Measurements from ENCODE around the gene SLC33A1. TPM values are rescaled to one million over a fixed set of nuclear protein-coding genes. Genes with fewer than 3 reads are reported as not detected.

The SLC33A1 gene
- total and polyA plus RNA-seq, 10 of the 15 experiments (the other 5 are each of a cell fraction or from before 2014, with no cell fraction given), result 6.4 to 25.2 (median 19.8) TPM

DNA sequence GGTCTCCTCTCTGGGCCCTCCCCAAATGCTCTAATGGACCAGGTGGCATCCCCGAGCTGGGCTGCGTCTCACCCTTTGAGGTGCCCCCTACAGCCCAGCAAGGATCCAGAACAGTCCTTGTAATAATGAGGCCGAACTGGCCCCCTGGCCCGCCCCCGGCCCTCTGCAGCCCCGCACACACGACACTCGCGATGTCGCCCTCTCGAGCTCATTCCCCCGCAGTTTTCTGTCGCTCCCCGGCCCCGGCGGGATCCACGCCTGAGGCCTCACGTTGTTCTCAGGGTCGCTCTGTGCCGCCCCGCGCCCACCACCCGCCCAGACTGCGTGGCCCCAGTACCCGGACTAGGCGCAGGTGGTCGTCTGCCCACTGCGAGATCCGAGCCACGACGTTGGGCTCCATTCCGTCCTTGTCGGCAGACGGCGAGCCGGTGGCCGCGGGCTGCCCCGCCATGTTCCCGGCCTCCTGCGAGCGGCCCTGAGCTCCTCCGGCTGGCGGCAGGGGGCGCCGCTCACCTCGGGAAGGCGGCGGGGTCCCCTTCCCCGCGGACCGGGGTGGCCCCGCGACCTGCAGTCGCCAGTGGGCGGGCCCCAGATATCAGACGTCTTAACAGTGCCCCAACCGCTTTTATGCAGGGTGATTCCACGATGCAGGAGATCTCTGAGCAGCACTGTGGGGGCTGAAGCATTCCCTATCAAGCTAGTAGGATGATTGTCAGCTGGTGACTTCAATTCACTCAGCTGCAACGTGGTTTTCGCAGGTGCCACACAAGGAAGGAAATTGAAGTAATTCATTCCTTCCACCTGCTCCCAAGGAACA lies 48.2 kb downstream of the SLC33A1 start, which contains the start of gene C3orf33 (continued):
- TF ChIP-seq CEBPZ (IDR thresholded peaks at IDR 0.05; ENCODE audit: low read depth, low read length) (no peak), SMAD5 (IDR thresholded peaks at IDR 0.05; ENCODE audit: low read depth) (no peak), IKZF1 (conservative IDR thresholded peaks at IDR 0.05) (peak; percentile 82), NBN (IDR thresholded peaks at IDR 0.05) (no peak), KDM1A (IDR thresholded peaks at IDR 0.05; ENCODE audit: borderline replicate concordance) (no peak), RB1 (IDR thresholded peaks at IDR 0.05; ENCODE audit: borderline replicate concordance) (peak; percentile 85), HDAC2 (IDR thresholded peaks at IDR 0.05) (no peak), TCF3 (IDR thresholded peaks at IDR 0.05; ENCODE audit: borderline replicate concordance, insufficient read depth, low read depth, low read length) (0 out of 2 replicates have a peak, but pooled peaks have one; percentile 31), HDAC6 (IDR thresholded peaks at IDR 0.05; ENCODE audit: unreplicated experiment) (no peak), SP1 (IDR thresholded peaks at IDR 0.05; ENCODE audit: low read depth, low read length) (no peak), HCFC1 (IDR thresholded peaks at IDR 0.05; ENCODE audit: low read length) (no peak), TCF12 (IDR thresholded peaks at IDR 0.05; ENCODE audit: low read depth, low read length) (peak; percentile 23; the same call in 1 of the 2 replicates), PRDM15 (CRISPR knock-in tag; IDR thresholded peaks at IDR 0.05) (no peak), MXI1 (IDR thresholded peaks at IDR 0.05; ENCODE audit: low read depth, low read length) (peak; percentile 12; the same call in 1 of the 2 replicates), DPF2 (IDR thresholded peaks at IDR 0.05) (peak; percentile 57; the same call in 1 of the 2 replicates)
- TF ChIP-seq, protein P1, sequence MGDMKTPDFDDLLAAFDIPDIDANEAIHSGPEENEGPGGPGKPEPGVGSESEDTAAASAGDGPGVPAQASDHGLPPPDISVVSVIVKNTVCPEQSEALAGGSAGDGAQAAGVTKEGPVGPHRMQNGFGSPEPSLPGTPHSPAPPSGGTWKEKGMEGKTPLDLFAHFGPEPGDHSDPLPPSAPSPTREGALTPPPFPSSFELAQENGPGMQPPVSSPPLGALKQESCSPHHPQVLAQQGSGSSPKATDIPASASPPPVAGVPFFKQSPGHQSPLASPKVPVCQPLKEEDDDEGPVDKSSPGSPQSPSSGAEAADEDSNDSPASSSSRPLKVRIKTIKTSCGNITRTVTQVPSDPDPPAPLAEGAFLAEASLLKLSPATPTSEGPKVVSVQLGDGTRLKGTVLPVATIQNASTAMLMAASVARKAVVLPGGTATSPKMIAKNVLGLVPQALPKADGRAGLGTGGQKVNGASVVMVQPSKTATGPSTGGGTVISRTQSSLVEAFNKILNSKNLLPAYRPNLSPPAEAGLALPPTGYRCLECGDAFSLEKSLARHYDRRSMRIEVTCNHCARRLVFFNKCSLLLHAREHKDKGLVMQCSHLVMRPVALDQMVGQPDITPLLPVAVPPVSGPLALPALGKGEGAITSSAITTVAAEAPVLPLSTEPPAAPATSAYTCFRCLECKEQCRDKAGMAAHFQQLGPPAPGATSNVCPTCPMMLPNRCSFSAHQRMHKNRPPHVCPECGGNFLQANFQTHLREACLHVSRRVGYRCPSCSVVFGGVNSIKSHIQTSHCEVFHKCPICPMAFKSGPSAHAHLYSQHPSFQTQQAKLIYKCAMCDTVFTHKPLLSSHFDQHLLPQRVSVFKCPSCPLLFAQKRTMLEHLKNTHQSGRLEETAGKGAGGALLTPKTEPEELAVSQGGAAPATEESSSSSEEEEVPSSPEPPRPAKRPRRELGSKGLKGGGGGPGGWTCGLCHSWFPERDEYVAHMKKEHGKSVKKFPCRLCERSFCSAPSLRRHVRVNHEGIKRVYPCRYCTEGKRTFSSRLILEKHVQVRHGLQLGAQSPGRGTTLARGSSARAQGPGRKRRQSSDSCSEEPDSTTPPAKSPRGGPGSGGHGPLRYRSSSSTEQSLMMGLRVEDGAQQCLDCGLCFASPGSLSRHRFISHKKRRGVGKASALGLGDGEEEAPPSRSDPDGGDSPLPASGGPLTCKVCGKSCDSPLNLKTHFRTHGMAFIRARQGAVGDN (IDR thresholded peaks at IDR 0.05), result 0 out of 2 replicates have a peak, but pooled peaks have one; percentile 37
- TF ChIP-seq, protein P2, sequence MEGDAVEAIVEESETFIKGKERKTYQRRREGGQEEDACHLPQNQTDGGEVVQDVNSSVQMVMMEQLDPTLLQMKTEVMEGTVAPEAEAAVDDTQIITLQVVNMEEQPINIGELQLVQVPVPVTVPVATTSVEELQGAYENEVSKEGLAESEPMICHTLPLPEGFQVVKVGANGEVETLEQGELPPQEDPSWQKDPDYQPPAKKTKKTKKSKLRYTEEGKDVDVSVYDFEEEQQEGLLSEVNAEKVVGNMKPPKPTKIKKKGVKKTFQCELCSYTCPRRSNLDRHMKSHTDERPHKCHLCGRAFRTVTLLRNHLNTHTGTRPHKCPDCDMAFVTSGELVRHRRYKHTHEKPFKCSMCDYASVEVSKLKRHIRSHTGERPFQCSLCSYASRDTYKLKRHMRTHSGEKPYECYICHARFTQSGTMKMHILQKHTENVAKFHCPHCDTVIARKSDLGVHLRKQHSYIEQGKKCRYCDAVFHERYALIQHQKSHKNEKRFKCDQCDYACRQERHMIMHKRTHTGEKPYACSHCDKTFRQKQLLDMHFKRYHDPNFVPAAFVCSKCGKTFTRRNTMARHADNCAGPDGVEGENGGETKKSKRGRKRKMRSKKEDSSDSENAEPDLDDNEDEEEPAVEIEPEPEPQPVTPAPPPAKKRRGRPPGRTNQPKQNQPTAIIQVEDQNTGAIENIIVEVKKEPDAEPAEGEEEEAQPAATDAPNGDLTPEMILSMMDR (IDR thresholded peaks at IDR 0.05 in 2 of 3, conservative IDR thresholded peaks at IDR 0.05 in 1 of 3; ENCODE audit: control insufficient read depth in 2 of 3, extremely low read depth in 1 of 3, insufficient read depth in 1 of 3, low read depth in 3 of 3, low read length in 3 of 3), result peak; percentile 84 to 96 (median 86)

Data from GM12878 (cell line).